ENCODE results near the gene NRXN3.

DNA sequence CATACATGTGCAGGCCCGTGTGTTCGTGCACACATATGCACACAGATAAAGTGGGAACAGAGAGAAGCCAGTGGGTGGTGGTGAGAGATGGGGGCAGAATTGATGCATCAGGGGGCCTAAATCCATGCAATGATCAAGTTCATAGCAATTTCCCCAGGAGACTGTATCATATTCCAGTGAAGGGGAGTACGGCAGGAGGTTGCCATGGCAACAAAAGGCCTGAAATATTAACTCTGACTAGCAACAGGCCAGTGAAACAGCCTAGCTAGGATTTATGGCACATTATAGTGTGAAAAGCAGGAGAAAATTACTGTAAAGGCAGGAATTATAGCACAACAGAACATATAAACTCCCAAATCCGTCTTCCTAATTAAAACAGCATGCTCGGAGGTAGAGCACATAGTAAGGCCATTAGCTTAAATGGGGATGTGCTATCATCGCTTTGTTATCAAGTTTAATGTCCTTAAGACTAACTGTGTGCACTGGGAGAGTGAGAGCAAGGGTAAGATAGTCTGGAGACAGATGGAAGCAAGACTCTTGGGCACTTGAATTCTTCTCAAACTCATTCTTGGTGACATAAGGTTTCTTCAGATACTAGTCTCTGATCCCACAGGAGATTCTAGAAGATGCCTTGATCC lies 1234.8 kb downstream of the NRXN3 start:
- TF ChIP-seq, protein P1, sequence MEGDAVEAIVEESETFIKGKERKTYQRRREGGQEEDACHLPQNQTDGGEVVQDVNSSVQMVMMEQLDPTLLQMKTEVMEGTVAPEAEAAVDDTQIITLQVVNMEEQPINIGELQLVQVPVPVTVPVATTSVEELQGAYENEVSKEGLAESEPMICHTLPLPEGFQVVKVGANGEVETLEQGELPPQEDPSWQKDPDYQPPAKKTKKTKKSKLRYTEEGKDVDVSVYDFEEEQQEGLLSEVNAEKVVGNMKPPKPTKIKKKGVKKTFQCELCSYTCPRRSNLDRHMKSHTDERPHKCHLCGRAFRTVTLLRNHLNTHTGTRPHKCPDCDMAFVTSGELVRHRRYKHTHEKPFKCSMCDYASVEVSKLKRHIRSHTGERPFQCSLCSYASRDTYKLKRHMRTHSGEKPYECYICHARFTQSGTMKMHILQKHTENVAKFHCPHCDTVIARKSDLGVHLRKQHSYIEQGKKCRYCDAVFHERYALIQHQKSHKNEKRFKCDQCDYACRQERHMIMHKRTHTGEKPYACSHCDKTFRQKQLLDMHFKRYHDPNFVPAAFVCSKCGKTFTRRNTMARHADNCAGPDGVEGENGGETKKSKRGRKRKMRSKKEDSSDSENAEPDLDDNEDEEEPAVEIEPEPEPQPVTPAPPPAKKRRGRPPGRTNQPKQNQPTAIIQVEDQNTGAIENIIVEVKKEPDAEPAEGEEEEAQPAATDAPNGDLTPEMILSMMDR (conservative IDR thresholded peaks at IDR 0.05 in 1 of 2, IDR thresholded peaks at IDR 0.05 in 1 of 2; ENCODE audit: extremely low read depth in 1 of 2, insufficient read depth in 1 of 2, low read depth in 1 of 2, low read length in 2 of 2) = no peak
- no peak for TF ChIP-seq EZH2 (IDR thresholded peaks at IDR 0.05; ENCODE audit: borderline replicate concordance, low read length)

Data from mammary epithelial cell (primary cell).